OCI-LY3 (cell line): ENCODE results near the gene SCAMP1.

Experiments
- H2AFZ ChIP-seq: fragments of 200-600, 300-600 bp; shearing (Covaris generic); 2 replicates; pipeline ENCODE4 v1.6.0; 2014; ENCODE audit warnings: antibody characterized with exemption, low read depth, low read length
- H3K27ac ChIP-seq: fragments of 200-600, 300-600 bp; sonication (generic); 2 replicates; pipeline ENCODE4 v1.5.1; 2014; ENCODE audit warnings: mild to moderate bottlenecking, low read length, moderate library complexity, mixed read lengths
- H3K27me3 ChIP-seq: fragments of 200-600, 300-600 bp; sonication (generic); 2 replicates; pipeline ENCODE4 v1.6.1; 2014; ENCODE audit warnings: low read depth, low read length, mixed read lengths
- H3K36me3 ChIP-seq: fragments of 200-600, 300-600 bp; sonication (generic); replicated peaks from 2 replicates; pipeline ENCODE3; 2014; ENCODE audit warnings: low read depth, low read length, mixed read lengths
- H3K4me1 ChIP-seq: fragments of 300-600, 200-600 bp; sonication (generic); 2 replicates; pipeline ENCODE4 v1.6.1; 2014; ENCODE audit warnings: low read length, mixed read lengths
- H3K4me2 ChIP-seq: fragments of 200-600, 300-600 bp; sonication (generic); 2 replicates; pipeline ENCODE4 v1.6.1; 2014; ENCODE audit warnings: low read length, mixed read lengths
- H3K4me3 ChIP-seq: fragments of 300-600, 200-600 bp; sonication (generic); 2 replicates; pipeline ENCODE4 v1.5.1; 2014; ENCODE audit warnings: antibody characterized with exemption, mild to moderate bottlenecking, low read length, moderate library complexity
- H3K79me2 ChIP-seq: fragments of 300-600, 200-600 bp; shearing (Covaris generic); 2 replicates; pipeline ENCODE4 v1.6.1; 2014; ENCODE audit warnings: mild to moderate bottlenecking, low read length, mixed read lengths
- H3K9ac ChIP-seq: fragments of 300-600, 200-600 bp; shearing (Covaris generic); 2 replicates; pipeline ENCODE4 v1.6.0; 2014; ENCODE audit warnings: mild to moderate bottlenecking, low read length, moderate library complexity
- H3K9me3 ChIP-seq: fragments of 200-600, 300-600 bp; shearing (Covaris generic); 2 replicates; pipeline ENCODE4 v1.6.1; 2014; ENCODE audit warnings: low read length, mixed read lengths; ENCODE audit not compliant: insufficient read depth
- H4K20me1 ChIP-seq: fragments of 200-600, 300-600 bp; sonication (generic); 2 replicates; pipeline ENCODE4 v1.6.1; 2016; ENCODE audit warnings: low read length, mixed read lengths; ENCODE audit not compliant: insufficient read depth
- CTCF ChIP-seq: fragments of 200-600, 300-600 bp; sonication (generic); IDR thresholded peaks from 2 replicates; pipeline ENCODE4 v1.5.1; 2014; ENCODE audit warnings: antibody characterized with exemption, low read length, low read depth
- EZH2phosphoT487 ChIP-seq: fragments of 200-600 bp; shearing (Covaris generic); IDR thresholded peaks from 2 replicates; pipeline ENCODE4 v1.6.1; 2018; ENCODE audit warnings: antibody characterized with exemption, mixed run types, low read depth

SCAMP1 gene

GRCh38 chr5:78501411-78502352 lies 141.3 kb downstream of the SCAMP1 start:
- Histone ChIP-seq H2AFZ (no peak overlapping the region), H3K4me1 (no peaks in the 10 kb centered on the region), H3K4me3 (no peak overlapping the region), H3K27ac (no peak overlapping the region), H4K20me1 (no peaks in the 10 kb centered on the region), H3K27me3 (0 out of 2 replicates have a peak, but pooled peaks cover 4% of the 10 kb centered on the region), H3K4me2 (no peak overlapping the region), H3K9ac (no peak overlapping the region), H3K9me3 (no peaks in the 10 kb centered on the region), H3K36me3 (no peaks in the 10 kb centered on the region), H3K79me2 (no peaks in the 10 kb centered on the region)
- TF ChIP-seq EZH2phosphoT487 (no peak), CTCF (no peak)

- Histone ChIP-seq H3K36me3 (no peaks in the 10 kb centered on the region), H3K4me2 (no peak overlapping the region), H3K9me3 (no peaks in the 10 kb centered on the region), H3K27ac (no peak overlapping the region), H3K4me3 (no peak overlapping the region), H4K20me1 (no peaks in the 10 kb centered on the region), H3K4me1 (no peaks in the 10 kb centered on the region), H3K27me3 (peaks cover 7% of the 10 kb centered on the region; the same call in 1 of the 2 replicates), H3K79me2 (no peaks in the 10 kb centered on the region), H3K9ac (no peak overlapping the region), H2AFZ (no peak overlapping the region)
- TF ChIP-seq CTCF (no peak), EZH2phosphoT487 (no peak)
Measured at GRCh38 chr5:78503958-78504653, 143.7 kb downstream of the SCAMP1 start.

- Histone ChIP-seq H4K20me1 (no peaks in the 10 kb centered on the region), H3K4me3 (no peak overlapping the region), H3K4me1 (0 out of 2 replicates have a peak, but pooled peaks cover 5% of the 10 kb centered on the region), H3K79me2 (no peaks in the 10 kb centered on the region), H3K4me2 (no peak overlapping the region), H3K27ac (no peak overlapping the region), H2AFZ (no peak overlapping the region), H3K36me3 (no peaks in the 10 kb centered on the region), H3K9ac (no peak overlapping the region), H3K9me3 (no peaks in the 10 kb centered on the region), H3K27me3 (peaks cover 15% of the 10 kb centered on the region)
- TF ChIP-seq EZH2phosphoT487 (no peak), CTCF (no peak)
Measured at GRCh38 chr5:78504704-78505677, 144.6 kb downstream of the SCAMP1 start.
